Measurements from ENCODE around the gene UBQLN4.

GRCh38 chr1:156073110-156073687, 19.6 kb upstream of the UBQLN4 start:
- TF ChIP-seq CTCF (IDR thresholded peaks at IDR 0.05; ENCODE audit: low read depth, low read length, missing input control) (no peak), JUND (IDR thresholded peaks at IDR 0.05) (no peak), ZBTB33 (IDR thresholded peaks at IDR 0.05) (no peak), SP1 (IDR thresholded peaks at IDR 0.05) (no peak)

Measured in liver (tissue), 3 donors.